NCI-H524 treated with DMSO at 0.1 percent for 48 hours (cell line): ENCODE data around the gene SNRPD3.
"Not testable (repeated sequence)": the region's sequence is repeated elsewhere in the genome, so short reads cannot be mapped to it uniquely, and the experiment has no call there.

Experiments used
- DNase-seq: peaks from one replicate; lab custom pipeline; 2025; lab: John Stamatoyannopoulos, UW

The SNRPD3 gene

GRCh38 chr22:24532075-24532474, 23.7 kb upstream of the SNRPD3 start:
- no peak for DNase-seq

GRCh38 chr22:24535348-24535747, 20.5 kb upstream of the SNRPD3 start:
- DNase-seq, result no peak

- DNase-seq, result no peak
Measured at GRCh38 chr22:24536089-24536488, 19.7 kb upstream of the SNRPD3 start.

GRCh38 chr22:24540470-24540869, 15.3 kb upstream of the SNRPD3 start:
- no peak for DNase-seq

GRCh38 chr22:24541681-24542515, 13.9 kb upstream of the SNRPD3 start:
- no peak for DNase-seq

- no peak for DNase-seq
Measured at GRCh38 chr22:24542641-24543040, 13.2 kb upstream of the SNRPD3 start.

- no peak for DNase-seq
Measured at GRCh38 chr22:24543185-24543601, 12.6 kb upstream of the SNRPD3 start.

- DNase-seq, result no peak
Measured at GRCh38 chr22:24543679-24544243, 12.0 kb upstream of the SNRPD3 start.

- DNase-seq, result no peak
Measured at GRCh38 chr22:24548812-24549211, 7.0 kb upstream of the SNRPD3 start.

GRCh38 chr22:24550028-24550901, 5.5 kb upstream of the SNRPD3 start:
- no peak for DNase-seq

- no peak for DNase-seq
Measured at GRCh38 chr22:24550902-24551435, 4.8 kb upstream of the SNRPD3 start.

- DNase-seq, result not testable (repeated sequence)
Measured at GRCh38 chr22:24552503-24553286, 3.1 kb upstream of the SNRPD3 start.

GRCh38 chr22:24553597-24554312, 2.0 kb upstream of the SNRPD3 start:
- DNase-seq, result no peak

- no peak for DNase-seq
Measured at GRCh38 chr22:24554313-24555164, 1.3 kb upstream of the SNRPD3 start, which contains the start of gene GUCD1. Gene GUCD1, minus strand, starts transcription at chr22:24555138. Its CDS starts 147 bp downstream, at chr22:24554991.

- no peak for DNase-seq
Measured at GRCh38 chr22:24559471-24559870, 3.7 kb downstream of the SNRPD3 start.

- DNase-seq, result no peak
Measured at GRCh38 chr22:24563246-24563645, 7.4 kb downstream of the SNRPD3 start.

GRCh38 chr22:24564376-24565058, 8.7 kb downstream of the SNRPD3 start:
- no peak for DNase-seq

- no peak for DNase-seq
Measured at GRCh38 chr22:24565077-24565476, 9.3 kb downstream of the SNRPD3 start.

GRCh38 chr22:24566899-24567511, 11.2 kb downstream of the SNRPD3 start:
- peak; percentile 20 for DNase-seq
